K562 (cell line): ENCODE data around the gene PIK3CA. TPM values are rescaled to one million over a fixed set of nuclear protein-coding genes. Genes with fewer than 3 reads are reported as not detected.

Experiments
- BCOR ChIP-seq: fragments of 450-650 bp; IDR thresholded peaks from 2 replicates; pipeline ENCODE4 v1.6.1; 2016
- CAMTA2 ChIP-seq: fragments of 250-450 bp; sonication (Bioruptor Pico); conservative IDR thresholded peaks from 2 replicates; pipeline ENCODE4 v1.5.1; 2022
- CREBBP ChIP-seq: IDR thresholded peaks from one replicate; pipeline ENCODE4 v1.6.1; 2012; ENCODE audit warnings: low read depth, mild to moderate bottlenecking, control low read depth, inconsistent platforms, low read length
- CTBP1 ChIP-seq: fragments of 450-650 bp; IDR thresholded peaks from 2 replicates; pipeline ENCODE4 v1.6.1; 2016; ENCODE audit warnings: borderline replicate concordance
- DPF2 ChIP-seq: fragments of 450-650 bp; IDR thresholded peaks from 2 replicates; pipeline ENCODE4 v1.6.1; 2016
- FOSL1 ChIP-seq: fragments of 200-800 bp; sonication (Bioruptor generic); conservative IDR thresholded peaks from 2 replicates; pipeline ENCODE4 v1.6.1; 2016; ENCODE audit warnings: missing genetic modification characterization, missing compliant biosample characterization
- GATAD2B ChIP-seq: fragments of 450-650 bp; IDR thresholded peaks from 2 replicates; pipeline ENCODE4 v1.6.1; 2017; ENCODE audit warnings: mild to moderate bottlenecking, borderline replicate concordance
- HDAC3 ChIP-seq: fragments of 450-650 bp; IDR thresholded peaks from 2 replicates; pipeline ENCODE4 v1.6.1; 2018; ENCODE audit warnings: borderline replicate concordance, mild to moderate bottlenecking, moderate library complexity; ENCODE audit not compliant: partially characterized antibody
- HNRNPL ChIP-seq: fragments of 200-400 bp; formaldehyde crosslinking; IDR thresholded peaks from 2 replicates; pipeline ENCODE4 v1.6.1; 2017; ENCODE audit warnings: low read depth, mild to moderate bottlenecking, low read length
- MYNN ChIP-seq, 2 experiments: sonication (generic); formaldehyde crosslinking in 1 of 2; IDR thresholded peaks; 2 replicates each; pipeline versions ENCODE4 v1.5.0 to v1.6.1; 2016 to 2020; ENCODE audit warnings: antibody characterized with exemption in 1 of 2, missing genetic modification reagents in 1 of 2
- NFE2 ChIP-seq: IDR thresholded peaks from 2 replicates; pipeline ENCODE4 v1.6.1; 2014; ENCODE audit warnings: antibody characterized with exemption, low read depth
- NR2F6 ChIP-seq: fragments of 450-650 bp; formaldehyde crosslinking; IDR thresholded peaks from 2 replicates; pipeline ENCODE4 v1.4.0; 2020; ENCODE audit warnings: mild to moderate bottlenecking
- RAD21 ChIP-seq, 2 experiments: fragments of 250-450 bp in 1 of 2; fragments of 450-650 bp in 1 of 2; sonication (Bioruptor Pico) in 1 of 2; formaldehyde crosslinking in 1 of 2; IDR thresholded peaks in 1 of 2; conservative IDR thresholded peaks in 1 of 2; 2 replicates each; pipeline versions ENCODE4 v1.4.0 to v1.8.0; 2020 to 2022; ENCODE audit warnings: mild to moderate bottlenecking in 2 of 2, moderate library complexity in 1 of 2
- SMAD1 ChIP-seq: fragments of 150-350 bp; IDR thresholded peaks from 2 replicates; pipeline ENCODE4 v1.6.1; 2014; ENCODE audit warnings: low read length, low read depth; ENCODE audit not compliant: partially characterized antibody
- SOX6 ChIP-seq: fragments of 450-650 bp; IDR thresholded peaks from 2 replicates; pipeline ENCODE4 v1.6.1; 2014; ENCODE audit warnings: mild to moderate bottlenecking
- U2AF2 ChIP-seq: fragments of 200-400 bp; formaldehyde crosslinking; optimal IDR thresholded peaks from 2 replicates; pipeline ENCODE3; 2017; ENCODE audit warnings: low read depth, mild to moderate bottlenecking, low read length
- ZBTB17 ChIP-seq: fragments of 450-650 bp; formaldehyde crosslinking; IDR thresholded peaks from 2 replicates; pipeline ENCODE4 v1.4.0; 2020; ENCODE audit warnings: mild to moderate bottlenecking
- polyA plus RNA-seq, 8 experiments: library from polyadenylated mRNA; depleted of rRNA in 4 of 8; stranded (reverse) in 5 of 8; unstranded in 3 of 8; fragments of >200 nt; fragmentation: Nextera tagmentation in 2 of 8; fragmentation: Illumina TruSeq in 1 of 8; extraction: Ambion mirVana in 2 of 8; extraction: Trizol in 1 of 8; gene quantifications; 2 replicates each; pipeline versions ENCODE4 v1.2.1 to v1.2.3, GENCODE V29; 2011 to 2014; ENCODE audit warnings: inconsistent platforms in 1 of 8, missing spikeins in 1 of 8
- total RNA-seq, 7 experiments: library from RNA; depleted of rRNA in 6 of 7; stranded (reverse); fragments of >200 nt in 6 of 7; fragmentation: Illumina TruSeq in 2 of 7; extraction: Trizol in 2 of 7; gene quantifications; 2 replicates each; pipeline versions ENCODE4 v1.2.1 to v1.2.3, GENCODE V29; 2011 to 2021; ENCODE audit warnings: low replicate concordance in 1 of 7
- TF ChIP-seq, protein P1 (sequence below): fragments of 250-450 bp; sonication (Bioruptor Pico); IDR thresholded peaks from 2 replicates; pipeline ENCODE4 v1.4.0; 2020; ENCODE audit warnings: borderline replicate concordance
- TF ChIP-seq, protein P2 (sequence below): fragments of 250-450 bp; sonication (Bioruptor Pico); IDR thresholded peaks from 2 replicates; pipeline ENCODE4 v1.9.0; 2021; ENCODE audit warnings: mild to moderate bottlenecking
- TF ChIP-seq, protein P3 (sequence below), 2 experiments: fragments of 450-650 bp in 1 of 2; sonication (generic) in 1 of 2; formaldehyde crosslinking in 1 of 2; IDR thresholded peaks in 1 of 2; conservative IDR thresholded peaks in 1 of 2; 2 replicates each; pipeline versions ENCODE4 v1.6.1 to v1.8.1; 2016 to 2023; ENCODE audit warnings: mild to moderate bottlenecking in 2 of 2, moderate library complexity in 2 of 2, inconsistent platforms in 1 of 2, missing genetic modification reagents in 1 of 2
- TF ChIP-seq, protein P4 (sequence below): sonication (generic); formaldehyde crosslinking; IDR thresholded peaks from 2 replicates; pipeline ENCODE4 v1.9.0; 2022; ENCODE audit warnings: mild to moderate bottlenecking, missing genetic modification reagents
- TF ChIP-seq, protein P5 (sequence below): sonication (generic); formaldehyde crosslinking; IDR thresholded peaks from 2 replicates; pipeline ENCODE4 v1.8.0; 2022; ENCODE audit warnings: mild to moderate bottlenecking, missing genetic modification reagents
- TF ChIP-seq, protein P6 (sequence below): IDR thresholded peaks from 3 replicates; pipeline ENCODE4 v1.6.1; 2011; ENCODE audit warnings: borderline replicate concordance, mild to moderate bottlenecking; ENCODE audit not compliant: insufficient read length, insufficient read depth

The PIK3CA gene
- total and polyA plus RNA-seq, 9 of the 15 experiments (the other 6 are each of a cell fraction or from before 2014, with no cell fraction given), result 3.8 to 19.4 (median 10.8) TPM

DNA sequence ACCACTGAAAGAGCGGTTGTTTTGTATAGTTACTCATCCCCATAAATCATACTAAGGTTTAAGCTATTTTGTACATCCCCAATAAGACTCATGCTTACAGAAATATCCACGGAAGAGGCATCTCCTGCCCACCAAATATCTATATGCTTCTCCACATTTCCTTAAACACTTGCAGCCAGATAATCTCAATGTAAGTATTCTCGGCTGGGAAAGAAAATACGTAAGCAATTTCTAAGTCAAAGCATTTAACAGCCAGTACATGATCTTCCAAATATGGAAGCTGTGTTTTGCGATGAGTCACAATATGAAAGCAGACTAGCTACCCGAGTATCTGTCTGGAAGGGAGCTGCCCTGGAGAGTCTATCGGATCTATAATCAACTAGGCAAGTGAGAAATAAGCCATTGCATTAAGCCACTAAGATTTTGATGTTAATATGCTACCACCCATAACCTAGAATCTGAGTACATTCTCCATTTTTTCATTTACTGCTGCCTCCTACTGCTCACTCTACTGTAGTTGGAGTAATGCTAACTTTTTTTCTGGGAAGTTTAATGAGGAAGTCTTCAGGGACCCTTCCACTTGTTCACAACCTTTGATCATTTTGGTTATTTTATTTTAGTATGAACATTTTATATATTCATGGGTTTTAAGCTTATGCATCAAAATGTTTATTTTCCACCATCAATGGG lies 49.6 kb upstream of the PIK3CA start (continued):
- TF ChIP-seq ZBTB17 (CRISPR knock-in tag), result no peak
- TF ChIP-seq FOSL1, result peak; percentile 88
- no peak for TF ChIP-seq SOX6
- TF ChIP-seq, protein P1, sequence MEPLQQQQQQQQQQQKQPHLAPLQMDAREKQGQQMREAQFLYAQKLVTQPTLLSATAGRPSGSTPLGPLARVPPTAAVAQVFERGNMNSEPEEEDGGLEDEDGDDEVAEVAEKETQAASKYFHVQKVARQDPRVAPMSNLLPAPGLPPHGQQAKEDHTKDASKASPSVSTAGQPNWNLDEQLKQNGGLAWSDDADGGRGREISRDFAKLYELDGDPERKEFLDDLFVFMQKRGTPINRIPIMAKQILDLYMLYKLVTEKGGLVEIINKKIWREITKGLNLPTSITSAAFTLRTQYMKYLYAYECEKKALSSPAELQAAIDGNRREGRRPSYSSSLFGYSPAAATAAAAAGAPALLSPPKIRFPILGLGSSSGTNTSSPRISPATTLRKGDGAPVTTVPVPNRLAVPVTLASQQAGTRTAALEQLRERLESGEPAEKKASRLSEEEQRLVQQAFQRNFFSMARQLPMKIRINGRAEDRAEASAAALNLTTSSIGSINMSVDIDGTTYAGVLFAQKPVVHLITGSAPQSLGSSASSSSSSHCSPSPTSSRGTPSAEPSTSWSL, result no peak
- TF ChIP-seq, protein P2, sequence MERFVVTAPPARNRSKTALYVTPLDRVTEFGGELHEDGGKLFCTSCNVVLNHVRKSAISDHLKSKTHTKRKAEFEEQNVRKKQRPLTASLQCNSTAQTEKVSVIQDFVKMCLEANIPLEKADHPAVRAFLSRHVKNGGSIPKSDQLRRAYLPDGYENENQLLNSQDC, result no peak
- TF ChIP-seq CAMTA2 (CRISPR knock-in tag), result no peak
- no peak for TF ChIP-seq CREBBP
- no peak for TF ChIP-seq MYNN (IDR thresholded peaks at IDR 0.05)
- TF ChIP-seq MYNN (CRISPR knock-in tag; IDR thresholded peaks at IDR 0.05), result no peak
- no peak for TF ChIP-seq CTBP1
- no peak for TF ChIP-seq SMAD1
- TF ChIP-seq, protein P3, sequence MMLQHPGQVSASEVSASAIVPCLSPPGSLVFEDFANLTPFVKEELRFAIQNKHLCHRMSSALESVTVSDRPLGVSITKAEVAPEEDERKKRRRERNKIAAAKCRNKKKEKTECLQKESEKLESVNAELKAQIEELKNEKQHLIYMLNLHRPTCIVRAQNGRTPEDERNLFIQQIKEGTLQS (IDR thresholded peaks at IDR 0.05), result peak; percentile 79
- TF ChIP-seq, protein P3 (CRISPR knock-in tag; conservative IDR thresholded peaks at IDR 0.05), result no peak
- no peak for TF ChIP-seq BCOR
- TF ChIP-seq NR2F6, result no peak
- TF ChIP-seq, protein P4, sequence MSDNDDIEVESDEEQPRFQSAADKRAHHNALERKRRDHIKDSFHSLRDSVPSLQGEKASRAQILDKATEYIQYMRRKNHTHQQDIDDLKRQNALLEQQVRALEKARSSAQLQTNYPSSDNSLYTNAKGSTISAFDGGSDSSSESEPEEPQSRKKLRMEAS (CRISPR knock-in tag), result no peak
- TF ChIP-seq U2AF2, result no peak
- no peak for TF ChIP-seq HDAC3
- no peak for TF ChIP-seq GATAD2B
- TF ChIP-seq, protein P5, sequence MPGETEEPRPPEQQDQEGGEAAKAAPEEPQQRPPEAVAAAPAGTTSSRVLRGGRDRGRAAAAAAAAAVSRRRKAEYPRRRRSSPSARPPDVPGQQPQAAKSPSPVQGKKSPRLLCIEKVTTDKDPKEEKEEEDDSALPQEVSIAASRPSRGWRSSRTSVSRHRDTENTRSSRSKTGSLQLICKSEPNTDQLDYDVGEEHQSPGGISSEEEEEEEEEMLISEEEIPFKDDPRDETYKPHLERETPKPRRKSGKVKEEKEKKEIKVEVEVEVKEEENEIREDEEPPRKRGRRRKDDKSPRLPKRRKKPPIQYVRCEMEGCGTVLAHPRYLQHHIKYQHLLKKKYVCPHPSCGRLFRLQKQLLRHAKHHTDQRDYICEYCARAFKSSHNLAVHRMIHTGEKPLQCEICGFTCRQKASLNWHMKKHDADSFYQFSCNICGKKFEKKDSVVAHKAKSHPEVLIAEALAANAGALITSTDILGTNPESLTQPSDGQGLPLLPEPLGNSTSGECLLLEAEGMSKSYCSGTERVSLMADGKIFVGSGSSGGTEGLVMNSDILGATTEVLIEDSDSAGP, result no peak
- TF ChIP-seq RAD21 (CRISPR knock-in tag; conservative IDR thresholded peaks at IDR 0.05 in 1 of 2, IDR thresholded peaks at IDR 0.05 in 1 of 2), result peak in 1 of 2 experiments; percentile 11; a peak in 2 of 4 replicates
- peak; percentile 33; the same call in 1 of the 2 replicates for TF ChIP-seq NFE2
- no peak for TF ChIP-seq HNRNPL
- TF ChIP-seq, protein P6, sequence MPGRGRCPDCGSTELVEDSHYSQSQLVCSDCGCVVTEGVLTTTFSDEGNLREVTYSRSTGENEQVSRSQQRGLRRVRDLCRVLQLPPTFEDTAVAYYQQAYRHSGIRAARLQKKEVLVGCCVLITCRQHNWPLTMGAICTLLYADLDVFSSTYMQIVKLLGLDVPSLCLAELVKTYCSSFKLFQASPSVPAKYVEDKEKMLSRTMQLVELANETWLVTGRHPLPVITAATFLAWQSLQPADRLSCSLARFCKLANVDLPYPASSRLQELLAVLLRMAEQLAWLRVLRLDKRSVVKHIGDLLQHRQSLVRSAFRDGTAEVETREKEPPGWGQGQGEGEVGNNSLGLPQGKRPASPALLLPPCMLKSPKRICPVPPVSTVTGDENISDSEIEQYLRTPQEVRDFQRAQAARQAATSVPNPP, result no peak
- TF ChIP-seq DPF2, result peak; percentile 40; the same call in 1 of the 2 replicates
